Psoas muscle (tissue), 8 donors: ENCODE measurements around the gene SEC63. TPM values are rescaled to one million over a fixed set of nuclear protein-coding genes. Genes with fewer than 3 reads are reported as not detected.
"Not testable (repeated sequence)": the region's sequence is repeated elsewhere in the genome, so short reads cannot be mapped to it uniquely, and the experiment has no call there.

Experiments used
- ATAC-seq, 4 donors: fragments of 200-7000 bp; cut with Tn5 transposase; one replicate each; pipeline ENCODE4 v1.9.1; 2020; ENCODE audit warnings: moderate library complexity in 3 of 4, mild to moderate bottlenecking in 2 of 4
- DNase-seq, 2 donors: peaks; one replicate each; pipeline ENCODE4 v3.0.0-alpha.2; 2020
- H3K27ac ChIP-seq: fragments of 200-600 bp; one replicate; pipeline ENCODE4 v1.8.0; 2022
- H3K27me3 ChIP-seq, 3 donors: fragments of 200-600 bp in 1 of 3; one replicate each; pipeline versions ENCODE4 v1.6.1 to v1.8.0; 2013 to 2022; ENCODE audit warnings: low read length in 2 of 3, mild to moderate bottlenecking in 2 of 3, moderate library complexity in 1 of 3; ENCODE audit not compliant: insufficient read depth in 3 of 3
- H3K36me3 ChIP-seq, 2 donors: fragments of 200-600 bp in 1 of 2; one replicate each; pipeline versions ENCODE4 v1.6.1 to v1.8.0; 2013 to 2022; ENCODE audit warnings: low read depth in 1 of 2, mild to moderate bottlenecking in 1 of 2, moderate library complexity in 1 of 2; ENCODE audit not compliant: insufficient read depth in 1 of 2
- H3K4me1 ChIP-seq: fragments of 200-600 bp; one replicate; pipeline ENCODE4 v1.8.0; 2022
- H3K4me3 ChIP-seq: fragments of 200-600 bp; one replicate; pipeline ENCODE4 v1.8.0; 2022; ENCODE audit warnings: mild to moderate bottlenecking
- H3K9me3 ChIP-seq: fragments of 200-600 bp; one replicate; pipeline ENCODE4 v1.8.0; 2022
- CTCF ChIP-seq: fragments of 200-600 bp; IDR thresholded peaks from one replicate; pipeline ENCODE4 v1.8.0; 2022; ENCODE audit warnings: antibody characterized with exemption
- WGBS, 3 donors: extraction: QIAGEN DNeasy Blood & Tissue Kit; methylation state at CpG; one replicate each; pipeline versions ENCODE4 v1.1.6 to v1.1.7; 2013; 5-methylcytosine and 5-hydroxymethylcytosine counted together
- intact Hi-C, 2 donors: fragments of 100-400 bp; cut with DNase I; formaldehyde crosslinking; loops; one replicate each; pipeline versions ENCODE4 v1.11.0 to v1.14.2; 2022
- polyA plus RNA-seq, 3 donors: library from polyadenylated mRNA; stranded (reverse); fragments of 200-250 nt; gene quantifications; one replicate each; pipeline ENCODE4 v1.2.3, GENCODE V29; 2013
- total RNA-seq, 4 donors: library from RNA; stranded (reverse); fragmentation: NEBNext Ultra II Directional in 2 of 4; extraction: Animal tissue kit (Norgen Biotek cat#: 25700) in 2 of 4; gene quantifications; one replicate each; pipeline versions ENCODE4 v1.2.1 to v1.2.4, GENCODE V29; 2021 to 2023
- donor health status: healthy with polysubstance abuse.
- donor health status: DM: no; HTN: no; CAD: no; lungs with moderate emphysema.
- donor health status: Bipolar disorder and iron deficiency.
- donor health status: healthy.
- donor health status: DM: yes; HTN: yes; CAD: no.
- donor health status: DM: no; HTN: no; CAD: no.
- donor health status: DM: no; HTN: no; CAD: no.
- donor health status: DM: yes; HTN: yes; CAD: no.

The SEC63 gene
- total and polyA plus RNA-seq, 7 donors: 15.1 to 53.8 (median 23.2) TPM

DNA sequence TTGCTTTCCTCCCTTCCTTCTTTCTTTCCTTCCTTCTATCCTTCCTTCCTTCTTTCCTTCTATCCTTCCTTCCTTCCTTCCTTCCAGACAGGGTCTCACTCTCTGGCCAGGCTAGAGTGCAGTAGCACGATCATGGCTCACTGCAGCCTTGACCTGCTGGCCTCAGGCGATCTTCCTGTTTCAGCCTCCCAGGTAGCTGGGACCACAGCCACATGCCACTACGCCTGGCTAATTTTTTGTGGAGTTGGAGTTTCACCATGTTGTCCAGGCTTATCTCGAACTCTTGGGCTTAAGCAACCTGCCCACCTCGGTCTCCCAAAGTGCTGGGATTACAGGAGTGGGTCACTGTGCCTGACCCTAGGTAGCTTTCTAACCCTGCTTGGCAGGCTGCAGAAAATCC, 12.2 kb upstream of the SEC63 start:
- no peaks in the 10 kb centered on the region for H3K9me3 ChIP-seq
- no peaks in the 10 kb centered on the region for H3K27me3 ChIP-seq
- H3K27ac ChIP-seq: no peak overlapping the region
- intact Hi-C loops: no loop called here
- no peak overlapping the region for H3K4me3 ChIP-seq
- no peaks in the 10 kb centered on the region for H3K36me3 ChIP-seq
- 84 to 88% (median 85%) methylated on average over 5 of the region's 5 CpGs for WGBS, 3 donors
- ATAC-seq (no peak), DNase-seq (no peak)
- TF ChIP-seq CTCF: no peak
- no peaks in the 10 kb centered on the region for H3K4me1 ChIP-seq

GRCh38 chr6:107968081-107968480, 10.1 kb upstream of the SEC63 start:
- DNase-seq (no peak), ATAC-seq (peak in 1 of 4 donors; percentile 40)
- intact Hi-C loops: no loop called here
- H3K4me3 ChIP-seq: no peak overlapping the region
- no peaks in the 10 kb centered on the region for H3K27me3 ChIP-seq
- no peaks in the 10 kb centered on the region for H3K36me3 ChIP-seq
- no peaks in the 10 kb centered on the region for H3K4me1 ChIP-seq
- H3K27ac ChIP-seq: no peak overlapping the region
- no peaks in the 10 kb centered on the region for H3K9me3 ChIP-seq
- 58 to 61% (median 58%) methylated on average over 5 of the region's 5 CpGs for WGBS, 3 donors
- TF ChIP-seq CTCF: no peak

GRCh38 chr6:107965746-107966145, 7.7 kb upstream of the SEC63 start:
- Histone ChIP-seq H3K36me3 (no peaks in the 10 kb centered on the region), H3K4me3 (no peak overlapping the region), H3K4me1 (no peaks in the 10 kb centered on the region), H3K27me3 (no peaks in the 10 kb centered on the region), H3K9me3 (no peaks in the 10 kb centered on the region), H3K27ac (no peak overlapping the region)
- intact Hi-C loops: no loop called here
- TF ChIP-seq CTCF: no peak
- no peak for ATAC-seq
- DNase-seq: no peak
- 87 to 90% (median 88%) methylated on average over 4 of the region's 4 CpGs for WGBS, 3 donors

DNA sequence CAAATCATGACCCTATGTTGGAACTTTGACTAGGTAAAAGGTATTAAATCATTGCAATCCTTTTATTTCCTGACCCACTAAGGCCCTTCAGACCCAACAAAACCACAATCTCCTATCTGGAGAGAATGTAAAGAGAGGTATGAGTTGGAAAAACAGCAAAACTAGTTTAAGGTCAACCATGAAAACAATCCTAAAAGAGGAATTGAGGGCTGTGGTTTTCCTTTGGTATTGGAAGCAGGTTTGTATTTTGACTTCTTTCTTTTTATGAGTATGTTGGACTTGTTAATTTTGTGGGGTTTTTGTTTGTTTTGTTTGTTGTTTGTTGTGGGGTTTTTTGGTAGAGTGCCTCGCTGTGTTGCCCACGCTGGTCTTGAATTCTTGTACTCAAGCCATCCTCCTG, 4.7 kb upstream of the SEC63 start:
- no peaks in the 10 kb centered on the region for H3K4me1 ChIP-seq
- H3K36me3 ChIP-seq: no peaks in the 10 kb centered on the region
- DNase-seq (no peak), ATAC-seq (no peak)
- no peak for TF ChIP-seq CTCF
- no peak overlapping the region for H3K4me3 ChIP-seq
- intact Hi-C loops: no loop called here
- no peaks in the 10 kb centered on the region for H3K27me3 ChIP-seq
- no peak overlapping the region for H3K27ac ChIP-seq
- H3K9me3 ChIP-seq: no peaks in the 10 kb centered on the region
- 83 to 84% (median 84%) methylated on average over 2 of the region's 2 CpGs for WGBS, 3 donors

- intact Hi-C loops: no loop called here
- WGBS, 3 donors: 20 to 24% (median 24%) methylated on average over 10 of the region's 10 CpGs
- no peaks in the 10 kb centered on the region for H3K36me3 ChIP-seq
- H3K4me3 ChIP-seq: no peak overlapping the region
- no peaks in the 10 kb centered on the region for H3K9me3 ChIP-seq
- H3K27ac ChIP-seq: no peak overlapping the region
- TF ChIP-seq CTCF: no peak
- DNase-seq (no peak), ATAC-seq (no peak)
- H3K4me1 ChIP-seq: peaks cover 24% of the 10 kb centered on the region
- no peaks in the 10 kb centered on the region for H3K27me3 ChIP-seq
Measured at GRCh38 chr6:107959392-107959791, 1.4 kb upstream of the SEC63 start.

DNA sequence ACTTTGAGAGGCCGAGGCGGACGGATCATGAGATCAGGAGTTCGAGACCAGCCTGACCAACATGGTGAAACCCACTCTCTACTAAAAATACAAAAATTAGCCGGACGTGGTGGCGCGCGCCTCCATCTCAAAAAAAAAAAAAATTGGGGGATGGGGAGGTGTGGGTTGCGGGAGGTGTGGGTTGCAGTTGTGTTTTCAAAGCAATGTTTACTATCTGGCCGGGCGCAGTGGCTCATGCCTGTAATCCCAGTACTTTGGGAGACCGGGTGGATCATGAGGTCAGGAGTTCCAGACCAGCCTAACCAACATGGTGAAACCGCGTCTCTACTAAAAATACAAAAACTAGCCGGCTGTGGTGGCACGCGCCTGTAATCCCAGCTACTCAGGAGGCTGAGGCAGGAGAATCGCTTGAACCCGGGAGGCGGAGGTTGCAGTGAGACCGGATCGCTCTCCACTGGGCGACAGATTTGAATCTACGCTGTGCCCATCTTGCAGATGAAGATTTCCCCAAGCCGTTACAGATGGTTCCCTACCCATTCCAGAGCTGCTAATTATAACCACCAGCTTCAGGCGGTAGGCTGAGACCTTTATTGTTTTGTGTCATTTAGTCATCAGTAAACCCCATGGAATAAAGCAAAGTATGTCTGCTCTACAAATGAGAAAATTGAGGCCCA, 818 bp upstream of the SEC63 start:
- WGBS, 3 donors: 79 to 81% (median 79%) methylated on average over 27 of the region's 27 CpGs
- H3K27me3 ChIP-seq, ATAC-seq, H3K9me3 ChIP-seq, intact Hi-C loops, H3K36me3 ChIP-seq, DNase-seq: not testable (repeated sequence)
- Histone ChIP-seq H3K4me1 (peaks cover 25% of the 10 kb centered on the region), H3K4me3 (peak overlapping the region; percentile 96), H3K27ac (peak overlapping the region; percentile 94)
